Neural cell (in vitro differentiated cells): ENCODE results near the gene ACTL8. TPM values are rescaled to one million over a fixed set of nuclear protein-coding genes. Genes with fewer than 3 reads are reported as not detected.

Experiments
- H2AFZ ChIP-seq: fragments of 200-600, 300-800 bp; sonication (generic), shearing (Covaris generic); 2 replicates; pipeline ENCODE4 v1.6.0; 2014; ENCODE audit warnings: low read depth, mild to moderate bottlenecking, antibody characterized with exemption, low read length, moderate library complexity
- H3F3A ChIP-seq: fragments of 200-600 bp; shearing (Covaris generic); 2 replicates; pipeline ENCODE4 v1.6.1; 2016; ENCODE audit warnings: mild to moderate bottlenecking, moderate library complexity, mixed read lengths, antibody characterized with exemption, low read length; ENCODE audit not compliant: insufficient read depth, poor library complexity, severe bottlenecking
- H3K27ac ChIP-seq: fragments of 200-600, 300-800 bp; sonication (generic), shearing (Covaris generic); 2 replicates; pipeline ENCODE4 v1.5.1; 2014; ENCODE audit warnings: mild to moderate bottlenecking, low read length, moderate library complexity
- H3K27me3 ChIP-seq: fragments of 300-800, 200-600 bp; sonication (generic), shearing (Covaris generic); 2 replicates; pipeline ENCODE4 v1.6.0; 2014; ENCODE audit warnings: mild to moderate bottlenecking, low read depth, low read length, moderate library complexity; ENCODE audit not compliant: insufficient read depth
- H3K36me3 ChIP-seq: fragments of 300-800, 200-600 bp; sonication (generic), shearing (Covaris generic); 2 replicates; pipeline ENCODE4 v1.5.1; 2014; ENCODE audit warnings: mild to moderate bottlenecking, antibody characterized with exemption, low read length, moderate library complexity; ENCODE audit not compliant: insufficient read depth
- H3K4me2 ChIP-seq: fragments of 300-800, 200-600 bp; sonication (generic), shearing (Covaris generic); 2 replicates; pipeline ENCODE4 v1.6.0; 2014; ENCODE audit warnings: mild to moderate bottlenecking, low read length
- H3K4me3 ChIP-seq: fragments of 300-800, 200-600 bp; sonication (generic), shearing (Covaris generic); 2 replicates; pipeline ENCODE4 v1.5.1; 2014; ENCODE audit warnings: mild to moderate bottlenecking, low read length, moderate library complexity
- H3K79me2 ChIP-seq: fragments of 200-600 bp; shearing (Covaris generic); replicated peaks from 2 replicates; pipeline ENCODE4 v1.6.0; 2014; ENCODE audit warnings: mild to moderate bottlenecking, low read length, moderate library complexity; ENCODE audit not compliant: insufficient read depth
- H3K9ac ChIP-seq: fragments of 300-800, 200-600 bp; sonication (generic), shearing (Covaris generic); 2 replicates; pipeline ENCODE4 v1.6.1; 2016; ENCODE audit warnings: mild to moderate bottlenecking, low read length, mixed read lengths
- H3K9me2 ChIP-seq: fragments of 200-600 bp; shearing (Covaris generic); 2 replicates; pipeline ENCODE4 v1.6.1; 2016; ENCODE audit warnings: mild to moderate bottlenecking, low read length, mixed read lengths; ENCODE audit not compliant: insufficient read depth
- H3K9me3 ChIP-seq: fragments of 200-600, 300-800 bp; sonication (generic), shearing (Covaris generic); 2 replicates; pipeline ENCODE4 v1.6.1; 2016; ENCODE audit warnings: mild to moderate bottlenecking, mixed run types, low read length, moderate library complexity, mixed read lengths
- H4K20me1 ChIP-seq: fragments of 200-600 bp; shearing (Covaris generic); 2 replicates; pipeline ENCODE4 v1.6.1; 2016; ENCODE audit warnings: mild to moderate bottlenecking, mixed run types; ENCODE audit not compliant: insufficient read depth
- EP300 ChIP-seq: fragments of 450-650 bp; conservative IDR thresholded peaks from 2 replicates; pipeline ENCODE4 v1.6.1; 2014; ENCODE audit warnings: antibody characterized with exemption, mild to moderate bottlenecking, moderate library complexity; ENCODE audit not compliant: poor library complexity, severe bottlenecking
- EZH2 ChIP-seq: fragments of 200-600, 300-800 bp; shearing (Covaris generic), sonication (generic); IDR thresholded peaks from 2 replicates; pipeline ENCODE4 v1.6.1; 2014; ENCODE audit warnings: antibody characterized with exemption, low read length, borderline replicate concordance, mild to moderate bottlenecking; ENCODE audit not compliant: insufficient read depth, poor library complexity, severe bottlenecking
- MXI1 ChIP-seq: fragments of 450-650 bp; conservative IDR thresholded peaks from 2 replicates; pipeline ENCODE4 v1.6.1; 2014; ENCODE audit warnings: antibody characterized with exemption, mild to moderate bottlenecking; ENCODE audit not compliant: poor library complexity, severe bottlenecking
- POLR2AphosphoS5 ChIP-seq: IDR thresholded peaks from 2 replicates; pipeline ENCODE4 v1.6.1; 2012
- RAD21 ChIP-seq: fragments of 450-650 bp; conservative IDR thresholded peaks from 2 replicates; pipeline ENCODE4 v1.6.1; 2014; ENCODE audit warnings: antibody characterized with exemption, mild to moderate bottlenecking, moderate library complexity
- SMC3 ChIP-seq: fragments of 450-650 bp; conservative IDR thresholded peaks from 2 replicates; pipeline ENCODE4 v1.6.1; 2014; ENCODE audit warnings: antibody characterized with exemption, mild to moderate bottlenecking, moderate library complexity; ENCODE audit not compliant: poor library complexity
- TAF1 ChIP-seq: IDR thresholded peaks from 2 replicates; pipeline ENCODE4 v1.6.1; 2012; ENCODE audit warnings: low read depth
- polyA plus RNA-seq: library from polyadenylated mRNA; depleted of rRNA; stranded (reverse); fragments of >200 nt; gene quantifications from 2 replicates; pipeline ENCODE4 v1.2.3, GENCODE V29; 2014
- TF ChIP-seq, protein P1 (sequence below): IDR thresholded peaks from 2 replicates; pipeline ENCODE4 v1.6.1; 2012; ENCODE audit warnings: borderline replicate concordance
- TF ChIP-seq, protein P2 (sequence below): fragments of 450-650 bp; IDR thresholded peaks from 2 replicates; pipeline ENCODE4 v1.5.1; 2014; ENCODE audit warnings: antibody characterized with exemption, mild to moderate bottlenecking, moderate library complexity; ENCODE audit not compliant: poor library complexity, severe bottlenecking

ACTL8 gene
- polyA plus RNA-seq, 1 donor from 2014 or later: not detected

DNA sequence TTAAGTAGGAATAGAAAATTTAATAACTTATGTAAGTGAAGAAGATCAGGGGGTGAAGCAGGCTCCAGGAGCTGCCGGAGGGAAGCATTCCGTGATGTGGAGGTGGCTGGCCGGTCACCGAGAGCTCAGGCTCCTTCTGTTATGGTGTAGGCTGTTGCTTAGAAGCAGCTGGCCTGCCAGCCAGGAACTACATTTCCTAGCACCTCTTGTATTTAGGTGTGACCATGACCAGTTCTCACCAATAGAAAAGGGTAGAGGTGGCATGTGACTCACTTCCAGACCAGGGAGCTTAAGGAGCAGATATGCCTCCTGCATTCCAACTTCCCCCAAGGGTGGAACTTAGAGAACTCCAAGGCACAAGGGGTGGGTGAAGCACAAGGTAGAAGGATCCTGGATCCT is 120.7 kb downstream of the ACTL8 start:
- Histone ChIP-seq H3F3A (no peaks in the 10 kb centered on the region), H3K27ac (no peak overlapping the region), H3K9me2 (no peaks in the 10 kb centered on the region), H3K36me3 (no peaks in the 10 kb centered on the region), H3K4me2 (no peak overlapping the region), H3K27me3 (no peaks in the 10 kb centered on the region), H3K9ac (no peak overlapping the region), H2AFZ (no peak overlapping the region), H3K9me3 (no peaks in the 10 kb centered on the region), H4K20me1 (no peaks in the 10 kb centered on the region), H3K4me3 (no peak overlapping the region), H3K79me2 (no peaks in the 10 kb centered on the region)
- TF ChIP-seq RAD21 (no peak), POLR2AphosphoS5 (no peak), MXI1 (no peak), TAF1 (no peak), EZH2 (no peak), SMC3 (no peak), EP300 (no peak)
- TF ChIP-seq, protein P1, sequence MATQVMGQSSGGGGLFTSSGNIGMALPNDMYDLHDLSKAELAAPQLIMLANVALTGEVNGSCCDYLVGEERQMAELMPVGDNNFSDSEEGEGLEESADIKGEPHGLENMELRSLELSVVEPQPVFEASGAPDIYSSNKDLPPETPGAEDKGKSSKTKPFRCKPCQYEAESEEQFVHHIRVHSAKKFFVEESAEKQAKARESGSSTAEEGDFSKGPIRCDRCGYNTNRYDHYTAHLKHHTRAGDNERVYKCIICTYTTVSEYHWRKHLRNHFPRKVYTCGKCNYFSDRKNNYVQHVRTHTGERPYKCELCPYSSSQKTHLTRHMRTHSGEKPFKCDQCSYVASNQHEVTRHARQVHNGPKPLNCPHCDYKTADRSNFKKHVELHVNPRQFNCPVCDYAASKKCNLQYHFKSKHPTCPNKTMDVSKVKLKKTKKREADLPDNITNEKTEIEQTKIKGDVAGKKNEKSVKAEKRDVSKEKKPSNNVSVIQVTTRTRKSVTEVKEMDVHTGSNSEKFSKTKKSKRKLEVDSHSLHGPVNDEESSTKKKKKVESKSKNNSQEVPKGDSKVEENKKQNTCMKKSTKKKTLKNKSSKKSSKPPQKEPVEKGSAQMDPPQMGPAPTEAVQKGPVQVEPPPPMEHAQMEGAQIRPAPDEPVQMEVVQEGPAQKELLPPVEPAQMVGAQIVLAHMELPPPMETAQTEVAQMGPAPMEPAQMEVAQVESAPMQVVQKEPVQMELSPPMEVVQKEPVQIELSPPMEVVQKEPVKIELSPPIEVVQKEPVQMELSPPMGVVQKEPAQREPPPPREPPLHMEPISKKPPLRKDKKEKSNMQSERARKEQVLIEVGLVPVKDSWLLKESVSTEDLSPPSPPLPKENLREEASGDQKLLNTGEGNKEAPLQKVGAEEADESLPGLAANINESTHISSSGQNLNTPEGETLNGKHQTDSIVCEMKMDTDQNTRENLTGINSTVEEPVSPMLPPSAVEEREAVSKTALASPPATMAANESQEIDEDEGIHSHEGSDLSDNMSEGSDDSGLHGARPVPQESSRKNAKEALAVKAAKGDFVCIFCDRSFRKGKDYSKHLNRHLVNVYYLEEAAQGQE: no peak
- TF ChIP-seq, protein P2, sequence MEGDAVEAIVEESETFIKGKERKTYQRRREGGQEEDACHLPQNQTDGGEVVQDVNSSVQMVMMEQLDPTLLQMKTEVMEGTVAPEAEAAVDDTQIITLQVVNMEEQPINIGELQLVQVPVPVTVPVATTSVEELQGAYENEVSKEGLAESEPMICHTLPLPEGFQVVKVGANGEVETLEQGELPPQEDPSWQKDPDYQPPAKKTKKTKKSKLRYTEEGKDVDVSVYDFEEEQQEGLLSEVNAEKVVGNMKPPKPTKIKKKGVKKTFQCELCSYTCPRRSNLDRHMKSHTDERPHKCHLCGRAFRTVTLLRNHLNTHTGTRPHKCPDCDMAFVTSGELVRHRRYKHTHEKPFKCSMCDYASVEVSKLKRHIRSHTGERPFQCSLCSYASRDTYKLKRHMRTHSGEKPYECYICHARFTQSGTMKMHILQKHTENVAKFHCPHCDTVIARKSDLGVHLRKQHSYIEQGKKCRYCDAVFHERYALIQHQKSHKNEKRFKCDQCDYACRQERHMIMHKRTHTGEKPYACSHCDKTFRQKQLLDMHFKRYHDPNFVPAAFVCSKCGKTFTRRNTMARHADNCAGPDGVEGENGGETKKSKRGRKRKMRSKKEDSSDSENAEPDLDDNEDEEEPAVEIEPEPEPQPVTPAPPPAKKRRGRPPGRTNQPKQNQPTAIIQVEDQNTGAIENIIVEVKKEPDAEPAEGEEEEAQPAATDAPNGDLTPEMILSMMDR: no peak

Other genes starting within 250 kb of the ACTL8 start
- gene ARHGEF10L, start 215.6 kb upstream of the ACTL8 start, polyA plus RNA-seq: 123 and 142 TPM in 2 replicates